ENCODE measurements around the gene BORCS6. TPM values are rescaled to one million over a fixed set of nuclear protein-coding genes. Genes with fewer than 3 reads are reported as not detected.
A peak's percentile ranks its signal among the peaks of the same experiment; 100 is the strongest.

Gene BORCS6
- total RNA-seq (18.6 and 20.2 TPM in 2 replicates), polyA plus RNA-seq (4.3 and 9.7 TPM in 2 replicates), polyA minus RNA-seq (21.8 and 37.5 TPM in 2 replicates)
- total RNA-seq (2013), result 17.2 TPM

DNA sequence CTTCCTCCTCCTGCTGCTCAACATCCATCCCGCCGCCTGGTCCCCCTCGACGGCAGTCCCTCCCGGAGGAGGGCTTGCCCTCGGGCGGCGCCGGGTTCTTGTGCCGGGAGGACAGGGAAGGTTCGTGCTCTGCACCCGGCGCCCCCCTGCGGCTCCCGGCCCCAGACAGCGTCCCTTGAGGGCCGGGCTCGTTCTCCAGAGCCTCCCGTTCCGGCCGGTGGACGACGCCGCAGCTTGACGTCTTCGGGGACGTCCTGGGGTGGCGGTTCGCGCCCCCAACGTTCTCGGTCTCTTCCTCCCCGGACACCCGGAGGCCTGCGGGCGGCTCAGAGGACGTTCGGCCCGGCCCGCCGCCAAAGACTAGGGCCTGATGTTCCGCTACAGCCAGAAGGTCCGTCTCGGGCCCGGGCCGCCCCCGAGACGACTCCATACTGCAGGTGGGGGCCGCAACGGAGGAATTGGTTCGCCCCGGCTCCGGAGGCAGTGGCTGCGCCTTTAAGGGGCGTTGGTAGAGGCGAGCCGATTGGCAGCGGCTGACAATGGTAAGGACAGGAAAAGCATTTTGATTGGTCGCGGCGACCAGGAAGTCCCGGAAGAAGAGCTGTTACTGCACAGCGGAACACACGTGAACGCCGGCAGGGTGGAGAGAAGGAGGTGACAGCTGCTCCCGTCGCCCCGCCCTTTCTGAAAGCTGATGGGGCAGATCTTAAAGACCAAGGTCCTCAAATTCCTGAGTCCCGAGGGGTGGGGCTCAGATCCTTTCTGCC lies at the start of gene BORCS6:
Gene BORCS6 (minus strand): TSS at position 470 of the 767 bp plus-strand sequence. CDS start 40 bp downstream, at position 430.
- H3K4me3 ChIP-seq (ENCODE audit: control extremely low read depth in 1 of 5, extremely low read depth in 1 of 5, insufficient read depth in 1 of 5, low read depth in 2 of 5, low read length in 4 of 5), result peak within 1 kb of the TSS; percentile 27 to 97 (median 74)
- ChIA-PET CTCF (interaction anchor here (0.6 to 7.6 kb wide), 11 partner anchors 9 to 111 kb away, joined by 3 to 86 read pairs (median 4); partner anchors contain the start of gene RANGRF), POLR2A (interaction anchor here (0.6 to 7.8 kb wide), 20 partner anchors 9 to 275 kb away, joined by 3 to 118 read pairs (median 4); partner anchors contain the start of genes CTC1, PFAS, SLC25A35 and TMEM107)
- H3K4me1 ChIP-seq (ENCODE audit: control insufficient read depth in 2 of 2, insufficient read depth in 2 of 2, low read length in 2 of 2), result peaks cover 36 to 53% of the 10 kb centered on the region in 2 donors
- intact Hi-C loops (cut with micrococcal nuclease), result loop anchor here (1.0 kb wide), 4 partner anchors 10 to 105 kb away; partner anchors contain the start of gene SLC25A35
- H4K20me1 ChIP-seq (ENCODE audit: control insufficient read depth, insufficient read depth, low read length, poor library complexity, severe bottlenecking), result peaks cover 17% of the 10 kb centered on the region
- H2AFZ ChIP-seq (ENCODE audit: insufficient read depth, low read depth, low read length, poor library complexity, severe bottlenecking), result peak within 1 kb of the TSS; percentile 93
- H3K27ac Mint-ChIP-seq, result no peak within 1 kb of the TSS
- peak within 1 kb of the TSS; percentile 92 for H3K4me2 ChIP-seq (replicated peaks; ENCODE audit: low read depth, low read length, poor library complexity, severe bottlenecking)
- H3K4me3 Mint-ChIP-seq, result no peak within 1 kb of the TSS
- H3K4me1 Mint-ChIP-seq, result peaks cover 11% of the 10 kb centered on the region
- H3K27me3 Mint-ChIP-seq, result no peaks in the 10 kb centered on the region
- H3K9ac ChIP-seq (ENCODE audit: low read length), result peak within 1 kb of the TSS; percentile 97
- no peaks in the 10 kb centered on the region for H3K27me3 ChIP-seq (replicated peaks in 1 of 4; ENCODE audit: control extremely low read depth in 1 of 4, control insufficient read depth in 3 of 4, insufficient read depth in 4 of 4, low read length in 3 of 4)
- TF ChIP-seq, protein P1, sequence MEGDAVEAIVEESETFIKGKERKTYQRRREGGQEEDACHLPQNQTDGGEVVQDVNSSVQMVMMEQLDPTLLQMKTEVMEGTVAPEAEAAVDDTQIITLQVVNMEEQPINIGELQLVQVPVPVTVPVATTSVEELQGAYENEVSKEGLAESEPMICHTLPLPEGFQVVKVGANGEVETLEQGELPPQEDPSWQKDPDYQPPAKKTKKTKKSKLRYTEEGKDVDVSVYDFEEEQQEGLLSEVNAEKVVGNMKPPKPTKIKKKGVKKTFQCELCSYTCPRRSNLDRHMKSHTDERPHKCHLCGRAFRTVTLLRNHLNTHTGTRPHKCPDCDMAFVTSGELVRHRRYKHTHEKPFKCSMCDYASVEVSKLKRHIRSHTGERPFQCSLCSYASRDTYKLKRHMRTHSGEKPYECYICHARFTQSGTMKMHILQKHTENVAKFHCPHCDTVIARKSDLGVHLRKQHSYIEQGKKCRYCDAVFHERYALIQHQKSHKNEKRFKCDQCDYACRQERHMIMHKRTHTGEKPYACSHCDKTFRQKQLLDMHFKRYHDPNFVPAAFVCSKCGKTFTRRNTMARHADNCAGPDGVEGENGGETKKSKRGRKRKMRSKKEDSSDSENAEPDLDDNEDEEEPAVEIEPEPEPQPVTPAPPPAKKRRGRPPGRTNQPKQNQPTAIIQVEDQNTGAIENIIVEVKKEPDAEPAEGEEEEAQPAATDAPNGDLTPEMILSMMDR (IDR thresholded peaks at IDR 0.05), result no peak
- H3K36me3 ChIP-seq (replicated peaks in 1 of 2; ENCODE audit: control extremely low read depth in 1 of 2, control insufficient read depth in 1 of 2, extremely low read depth in 1 of 2, insufficient read depth in 2 of 2, low read length in 1 of 2), result no peaks in the 10 kb centered on the region
- H3K9me3 Mint-ChIP-seq (ENCODE audit: insufficient read depth), result no peaks in the 10 kb centered on the region
- H3K27ac ChIP-seq (ENCODE audit: low read length in 2 of 2), result peak within 1 kb of the TSS; percentile 89 to 93
- no peaks in the 10 kb centered on the region for H3K79me2 ChIP-seq (ENCODE audit: control insufficient read depth, insufficient read depth, low read length)
- no peaks in the 10 kb centered on the region for H3K9me3 ChIP-seq (ENCODE audit: control extremely low read depth in 1 of 3, control insufficient read depth in 2 of 3, insufficient read depth in 1 of 3, low read length in 2 of 3)
- peak; percentile 97 for DNase-seq
- ATAC-seq (ENCODE audit: low read depth), result peak; percentile 64
- under 1% methylated on average over 66 of the region's 70 CpGs for WGBS (ENCODE audit: insufficient coverage)

DNA sequence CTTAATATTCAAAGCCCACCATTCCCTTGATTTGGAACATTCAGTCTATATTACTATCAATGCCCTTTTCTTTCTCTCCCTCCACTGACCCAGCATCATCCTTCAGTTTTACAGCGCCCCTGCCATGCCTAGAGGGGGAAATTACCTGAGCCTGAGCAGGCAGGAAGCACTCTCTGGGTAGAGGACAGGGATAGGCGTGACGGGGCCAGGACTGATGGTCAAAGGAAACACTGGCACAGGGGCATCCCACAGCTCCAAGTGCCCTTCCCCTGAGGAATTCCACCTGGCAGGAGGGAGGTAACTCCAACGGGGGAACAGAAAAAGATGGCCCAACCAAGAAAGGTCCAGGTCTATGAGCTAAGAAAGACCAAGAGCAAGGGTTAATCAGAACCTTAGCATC lies 47.9 kb upstream of the BORCS6 start:
- Histone ChIP-seq H3K9ac (ENCODE audit: low read length) (no peak overlapping the region), H3K4me1 (ENCODE audit: control insufficient read depth in 2 of 2, insufficient read depth in 2 of 2, low read length in 2 of 2) (no peaks in the 10 kb centered on the region), H3K9me3 (ENCODE audit: control extremely low read depth in 1 of 3, control insufficient read depth in 2 of 3, insufficient read depth in 1 of 3, low read length in 2 of 3) (no peaks in the 10 kb centered on the region), H3K36me3 (replicated peaks in 1 of 2; ENCODE audit: control extremely low read depth in 1 of 2, control insufficient read depth in 1 of 2, extremely low read depth in 1 of 2, insufficient read depth in 2 of 2, low read length in 1 of 2) (peaks cover 5 to 91% of the 10 kb centered on the region in 2 experiments), H3K79me2 (ENCODE audit: control insufficient read depth, insufficient read depth, low read length) (peaks cover 88% of the 10 kb centered on the region), H3K27ac (ENCODE audit: low read length in 2 of 2) (no peak overlapping the region), H2AFZ (ENCODE audit: insufficient read depth, low read depth, low read length, poor library complexity, severe bottlenecking) (no peak overlapping the region), H3K27me3 (replicated peaks in 1 of 4; ENCODE audit: control extremely low read depth in 1 of 4, control insufficient read depth in 3 of 4, insufficient read depth in 4 of 4, low read length in 3 of 4) (no peaks in the 10 kb centered on the region), H3K4me3 (ENCODE audit: control extremely low read depth in 1 of 5, extremely low read depth in 1 of 5, insufficient read depth in 1 of 5, low read depth in 2 of 5, low read length in 4 of 5) (no peak overlapping the region), H4K20me1 (ENCODE audit: control insufficient read depth, insufficient read depth, low read length, poor library complexity, severe bottlenecking) (peaks cover 93% of the 10 kb centered on the region), H3K4me2 (replicated peaks; ENCODE audit: low read depth, low read length, poor library complexity, severe bottlenecking) (no peak overlapping the region)
- no peak overlapping the region for H3K27ac Mint-ChIP-seq
- no peak for TF ChIP-seq EZH2 (IDR thresholded peaks at IDR 0.05; ENCODE audit: borderline replicate concordance, insufficient read depth, low read depth, low read length, poor library complexity, severe bottlenecking)
- intact Hi-C loops (cut with micrococcal nuclease), result no loop called here
- no peaks in the 10 kb centered on the region for H3K27me3 Mint-ChIP-seq
- H3K4me3 Mint-ChIP-seq, result no peak overlapping the region
- CTCF ChIA-PET, result interaction anchor here (1.0 to 1.4 kb wide), 4 partner anchors 10 to 119 kb away, joined by 3 to 4 read pairs (median 4); partner anchors contain the start of gene CTC1
- H3K9me3 Mint-ChIP-seq (ENCODE audit: insufficient read depth), result no peaks in the 10 kb centered on the region
- 100% methylated on average over 3 of the region's 4 CpGs for WGBS (ENCODE audit: insufficient coverage)
- DNase-seq, result no peak
- peaks cover 5% of the 10 kb centered on the region for H3K4me1 Mint-ChIP-seq
- POLR2A ChIA-PET, result interaction anchor here (0.6 to 1.0 kb wide), 2 partner anchors 15 to 111 kb away, joined by 3 read pairs; no protein-coding TSS in a partner anchor
- no peak for ATAC-seq (ENCODE audit: low read depth)
